ENCODE data around the gene ST13.
"Not testable (repeated sequence)": the region's sequence is repeated elsewhere in the genome, so short reads cannot be mapped to it uniquely, and the experiment has no call there.

ST13 gene

DNA sequence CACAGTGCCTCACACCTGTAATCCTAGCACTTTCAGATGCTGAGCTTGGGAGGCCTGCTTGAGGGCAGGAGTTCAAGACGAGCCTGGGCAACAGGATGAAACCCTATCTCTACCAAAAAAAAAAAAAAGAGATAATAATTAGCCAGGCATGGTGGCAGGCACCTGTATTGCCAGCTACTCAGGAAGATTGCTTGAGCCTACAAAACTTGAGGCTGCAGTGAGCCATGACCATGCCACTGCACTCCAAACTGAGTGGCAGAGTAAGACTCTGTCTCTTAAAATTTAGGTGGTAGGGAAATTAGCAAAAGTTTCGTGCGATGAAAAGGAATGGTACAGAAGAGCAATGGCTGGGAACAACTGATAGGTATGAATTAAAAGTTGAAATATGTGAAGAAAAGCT lies 18.0 kb downstream of the ST13 start:
- no peak for DNase-seq (ENCODE audit: low read depth)

DNA sequence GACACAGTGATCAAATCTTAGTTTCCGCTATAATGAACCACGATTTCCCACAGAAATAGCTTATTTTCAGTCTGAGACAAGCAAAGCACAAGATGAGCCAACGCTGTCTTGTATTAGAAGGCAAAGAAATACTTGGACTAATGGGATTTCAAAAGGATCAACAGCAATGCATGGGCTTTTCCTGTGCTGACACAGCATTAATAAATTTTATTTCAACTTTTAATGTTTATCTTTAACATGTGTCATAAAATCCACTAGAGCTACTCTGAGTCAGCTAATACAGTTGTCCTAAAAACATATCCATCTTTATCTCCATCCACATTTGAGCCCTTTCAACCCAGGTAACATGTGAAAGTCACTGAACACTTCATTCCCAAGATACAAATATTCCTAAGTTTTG lies 21.8 kb downstream of the ST13 start:
- no peak for DNase-seq (ENCODE audit: low read depth)

DNA sequence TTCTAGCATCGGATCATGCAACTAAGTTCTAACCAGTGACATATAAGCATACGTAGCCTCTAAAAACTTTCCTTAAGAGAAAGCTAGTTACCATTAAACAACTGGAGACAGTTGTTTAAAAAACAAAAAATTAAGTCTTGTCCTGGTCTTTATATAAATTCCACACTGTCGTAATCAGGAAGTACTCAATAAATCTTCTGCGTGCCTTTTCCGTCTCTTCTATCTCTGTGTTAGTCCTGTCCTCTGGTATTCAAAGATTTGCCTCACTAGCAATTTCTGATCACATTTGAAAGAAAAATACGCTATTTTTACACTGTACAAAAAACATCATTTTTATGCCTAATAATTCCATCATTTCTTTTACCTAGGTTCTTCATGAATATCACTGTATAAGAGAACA lies 27.3 kb downstream of the ST13 start:
- DNase-seq (ENCODE audit: low read depth): no peak

DNA sequence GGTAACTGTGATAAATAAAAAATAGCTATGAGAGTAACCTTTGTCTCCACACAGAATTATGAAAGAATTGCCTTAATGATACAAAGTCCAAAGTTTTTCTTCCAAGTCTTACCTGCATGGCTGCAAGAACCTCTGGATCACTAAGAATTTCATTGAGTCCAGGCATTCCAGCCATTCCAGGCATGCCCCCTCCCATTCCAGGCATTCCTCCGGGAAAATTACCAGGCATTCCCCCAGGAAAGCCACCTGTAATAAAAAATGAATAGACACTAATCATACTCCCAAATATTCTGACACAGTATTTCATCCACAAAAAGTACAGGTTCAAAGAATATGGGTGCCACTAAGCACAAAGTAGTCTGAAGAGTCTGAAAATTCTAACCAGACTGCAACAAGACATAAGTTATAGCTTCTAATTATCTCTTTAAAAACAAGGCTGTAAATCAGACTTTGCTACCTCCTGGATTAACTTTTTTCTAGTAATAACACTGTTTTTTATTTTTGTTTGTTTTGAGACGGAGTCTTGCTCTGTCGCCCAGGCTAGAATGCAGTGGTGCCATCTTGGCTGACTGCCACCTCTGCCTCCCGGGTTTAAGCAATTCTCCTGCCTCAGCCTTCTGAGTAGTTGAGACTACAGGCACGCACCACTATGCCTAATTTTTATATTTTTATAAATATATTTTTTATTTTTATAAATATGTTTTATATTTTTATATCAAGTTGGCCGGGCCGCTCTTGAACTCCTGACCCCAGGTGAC lies 29.3 kb downstream of the ST13 start:
- no peak for DNase-seq (ENCODE audit: low read depth)

DNA sequence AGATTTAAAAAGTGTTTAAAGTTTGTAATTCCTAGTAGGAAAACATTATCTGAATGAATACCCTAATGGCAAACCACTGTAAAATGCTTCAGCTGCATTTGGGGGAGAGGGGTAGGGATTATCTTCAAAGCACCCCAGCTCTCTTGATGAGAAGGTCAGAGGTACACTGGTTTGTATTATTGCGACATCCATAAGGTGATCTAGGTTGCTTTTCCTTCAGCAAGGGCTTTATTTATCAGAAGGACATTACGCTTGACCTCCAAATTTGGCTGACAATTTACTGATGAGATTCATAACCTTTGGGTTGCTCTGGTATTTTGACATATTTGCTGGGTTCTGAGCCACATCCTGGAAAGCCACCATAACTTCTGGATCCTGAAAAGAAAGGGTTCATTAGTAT lies 30.1 kb downstream of the ST13 start:
- not testable (repeated sequence) for DNase-seq (ENCODE audit: low read depth)

DNA sequence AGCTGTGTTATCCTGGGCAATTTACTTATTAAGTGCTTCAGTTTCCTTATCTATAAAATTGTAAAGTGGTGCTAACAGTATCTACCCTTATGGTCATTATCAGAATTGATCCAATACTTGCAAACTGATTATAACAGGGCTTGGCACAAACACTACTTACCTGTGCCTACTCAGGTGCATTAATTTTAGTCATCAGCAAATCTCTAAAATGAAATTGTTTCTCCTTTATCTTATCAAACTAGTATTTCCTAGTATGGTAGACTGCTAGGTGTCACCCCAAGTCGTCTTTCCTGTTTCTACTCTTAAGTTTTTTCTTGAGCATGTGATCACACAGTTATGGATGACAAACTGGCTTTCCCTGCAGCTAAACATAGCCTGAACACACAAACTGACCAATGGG lies 33.0 kb downstream of the ST13 start:
- no peak for DNase-seq (ENCODE audit: low read depth)

DNA sequence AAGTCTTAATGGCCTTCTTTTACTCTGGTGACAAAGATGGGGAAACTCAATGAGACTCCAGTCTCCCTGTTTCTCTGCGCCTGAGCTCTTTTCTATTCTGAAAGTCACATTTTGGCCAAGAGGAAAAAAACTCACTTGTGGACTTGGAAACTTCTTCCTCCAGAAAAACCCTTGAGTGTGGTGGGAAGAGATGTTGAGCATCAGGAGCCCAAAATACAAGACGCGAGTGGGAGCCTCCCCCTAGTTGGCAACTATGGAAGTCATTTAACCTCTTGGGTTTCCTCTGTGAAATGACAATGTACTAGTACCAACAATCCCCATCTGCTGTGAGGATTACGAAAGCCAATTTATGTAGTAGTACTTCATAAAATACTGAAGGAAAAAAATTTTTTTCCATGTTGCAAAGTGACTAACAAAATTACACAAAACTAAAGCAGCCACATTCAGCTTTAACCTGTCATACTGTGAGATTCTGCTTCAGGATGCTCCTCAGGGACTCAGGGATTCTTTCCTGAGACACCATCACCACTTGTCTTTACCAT lies 36.8 kb downstream of the ST13 start:
- no peak for DNase-seq (ENCODE audit: low read depth)

DNA sequence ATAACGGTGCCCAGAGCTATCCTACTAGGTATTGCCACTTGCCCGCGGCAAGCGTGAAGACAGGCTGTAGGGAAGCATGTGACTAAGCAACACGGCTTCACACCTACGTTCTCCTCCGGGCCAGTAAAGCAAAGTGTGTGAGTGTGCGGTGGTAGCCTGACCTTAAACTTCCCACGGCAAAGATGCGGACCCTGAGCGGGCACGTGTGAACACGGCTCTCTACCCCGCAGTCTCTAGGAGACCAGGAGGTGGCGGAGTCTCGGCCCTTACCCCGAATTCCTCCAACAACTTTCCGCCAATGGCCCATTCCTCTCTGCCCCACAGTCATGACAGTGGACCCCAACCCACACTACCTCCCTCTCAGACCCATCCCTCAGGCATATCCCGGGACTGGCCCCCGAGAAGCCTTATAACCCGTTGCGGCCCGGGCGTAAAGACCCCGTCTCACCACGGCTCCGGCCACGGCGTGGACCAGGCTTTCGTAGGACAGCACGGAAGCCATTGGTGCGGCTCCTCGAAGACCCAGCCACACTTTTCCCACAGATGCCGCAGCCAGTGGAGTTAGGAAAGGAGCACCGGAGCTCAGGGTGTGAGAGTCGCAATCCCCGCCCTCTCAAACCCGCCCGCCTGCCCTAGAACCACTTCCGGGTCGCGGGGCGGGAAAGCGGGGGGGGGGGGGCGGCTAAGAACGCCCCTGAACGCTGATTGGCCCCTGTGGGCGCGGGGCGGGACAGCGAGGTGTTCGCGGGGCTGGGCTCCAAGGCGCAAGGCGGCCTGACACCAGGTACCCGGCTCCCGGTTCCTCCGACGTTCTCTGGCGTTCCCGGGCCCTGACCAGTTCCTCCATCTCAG lies 37.5 kb downstream of the ST13 start, which contains the start of gene SLC25A17:
Gene SLC25A17 (minus strand): TSS at position 600 of the 852 bp plus-strand sequence. CDS start 98 bp downstream, at position 502.
- DNase-seq (ENCODE audit: low read depth): peak; percentile 83

DNA sequence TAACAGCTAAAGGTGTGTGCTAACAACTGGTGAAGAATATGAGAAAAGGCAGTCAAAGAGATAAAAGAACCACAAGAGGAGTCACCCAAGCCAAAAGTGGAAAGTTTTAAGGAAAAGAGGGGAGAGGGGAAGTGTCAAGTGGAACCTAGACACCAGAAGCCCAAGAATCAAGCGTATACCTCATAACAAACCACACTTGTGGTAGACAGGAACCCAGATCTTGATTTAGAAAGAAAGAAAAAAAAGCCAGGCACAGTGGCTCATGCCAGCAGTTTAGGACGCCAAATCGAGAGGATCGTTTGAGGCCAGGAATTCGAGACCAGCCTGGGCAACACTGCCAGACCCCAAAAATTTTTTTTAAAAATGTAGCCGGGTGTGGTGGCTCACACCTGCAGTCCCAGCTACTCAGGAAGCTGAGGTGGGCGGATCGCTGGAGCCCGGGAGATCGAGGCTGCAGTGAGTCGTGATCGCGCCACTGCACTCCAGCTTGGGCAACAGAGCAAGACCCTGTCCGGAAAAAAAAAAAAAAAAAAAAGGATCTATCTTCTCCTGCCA lies 38.2 kb downstream of the ST13 start:
- no peak for DNase-seq (ENCODE audit: low read depth)

DNA sequence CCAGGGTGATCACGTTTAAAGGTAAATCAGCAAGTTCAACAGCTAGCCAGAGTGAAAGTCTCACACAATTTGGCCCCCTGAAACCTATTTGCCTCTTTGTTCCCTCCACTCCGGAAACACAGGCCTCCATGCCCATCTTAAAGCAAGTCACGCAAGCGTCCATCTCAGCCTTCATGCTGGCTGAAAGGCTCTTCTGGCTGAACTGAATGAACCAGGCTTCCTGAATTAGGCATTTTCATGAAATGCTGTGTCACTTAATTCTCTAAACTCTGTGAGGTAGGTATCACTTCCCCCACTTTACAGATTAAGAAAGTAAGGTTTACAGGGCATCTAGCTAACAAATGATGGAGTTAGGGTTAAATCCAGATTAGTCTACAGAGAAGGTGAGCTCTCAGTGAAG lies 38.7 kb downstream of the ST13 start:
- no peak for DNase-seq (ENCODE audit: low read depth)

DNA sequence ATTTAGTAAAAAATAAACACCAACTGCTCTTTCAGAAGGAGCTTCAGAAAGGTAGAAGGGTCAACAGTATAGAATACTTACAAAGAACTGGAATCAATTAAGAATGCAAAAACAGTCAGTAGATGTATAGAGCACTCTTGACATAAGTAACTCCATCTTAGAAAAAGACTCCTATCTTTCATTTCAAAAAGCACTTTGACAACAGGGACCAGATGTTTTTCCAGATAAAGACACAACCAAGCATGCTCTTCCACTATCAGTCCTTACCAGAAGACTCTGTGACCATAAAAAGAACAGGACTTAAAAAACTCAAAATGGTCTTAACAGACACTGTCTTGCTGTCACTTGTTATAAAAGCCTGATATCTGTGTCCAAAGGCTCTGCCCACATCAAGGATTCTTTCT lies 42.5 kb downstream of the ST13 start:
- DNase-seq (ENCODE audit: low read depth): no peak

DNA sequence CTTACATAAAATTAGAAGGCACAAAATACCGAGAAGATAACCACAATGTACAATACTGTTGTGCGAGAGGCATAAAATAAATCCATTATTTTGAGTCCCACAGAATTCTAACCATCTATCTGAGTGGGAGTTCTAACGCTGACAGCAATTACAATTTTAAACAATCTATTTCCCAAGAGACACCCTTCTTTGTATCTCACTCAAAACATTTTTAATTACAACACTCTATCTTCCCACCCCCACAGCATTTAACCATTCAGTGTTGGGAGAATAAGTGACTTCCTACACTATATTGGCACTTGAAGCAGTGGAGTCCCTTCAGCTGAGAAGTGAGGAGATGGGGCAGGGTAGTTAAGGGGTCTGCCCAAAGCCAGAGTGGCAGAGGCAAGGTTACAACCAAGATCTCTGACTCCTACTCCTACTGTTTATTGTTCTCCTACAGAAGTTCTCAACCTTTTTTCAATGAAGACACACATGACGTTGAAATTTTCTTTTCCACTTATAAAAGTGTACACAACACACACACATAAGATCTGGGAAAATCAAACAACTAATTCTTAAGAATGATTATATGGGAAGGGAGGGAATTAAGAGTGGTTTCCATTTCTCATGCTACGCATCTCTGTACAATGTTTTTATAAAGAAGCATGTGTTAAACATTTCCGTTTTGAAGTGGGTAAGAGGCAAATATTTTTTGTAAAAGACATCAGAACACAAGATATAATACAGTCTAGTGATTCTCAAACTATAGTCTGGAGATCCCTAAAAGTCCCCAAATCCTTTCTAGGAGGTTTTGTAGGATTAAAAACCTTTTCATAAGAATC lies 48.2 kb downstream of the ST13 start:
- no peak for DNase-seq (ENCODE audit: low read depth)

DNA sequence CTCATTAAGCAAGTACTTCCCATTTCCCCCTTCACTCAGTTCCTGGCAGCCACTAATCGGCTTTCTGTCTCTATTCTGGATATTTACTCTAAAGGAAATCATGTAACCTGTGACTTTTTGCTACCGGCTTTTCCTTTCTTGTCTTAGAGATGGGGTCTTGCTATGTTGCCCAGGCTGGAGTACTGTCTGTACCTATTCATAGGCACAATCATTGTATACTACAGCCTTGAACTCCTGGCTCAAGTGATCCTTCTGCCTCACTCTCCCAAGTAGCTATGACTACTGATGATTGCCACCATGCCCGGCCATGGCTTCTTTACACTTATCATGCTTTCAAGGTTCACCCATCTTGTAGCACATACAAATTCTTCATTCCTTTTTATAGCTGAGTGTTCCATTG lies 49.7 kb downstream of the ST13 start:
- no peak for DNase-seq (ENCODE audit: low read depth)

DNA sequence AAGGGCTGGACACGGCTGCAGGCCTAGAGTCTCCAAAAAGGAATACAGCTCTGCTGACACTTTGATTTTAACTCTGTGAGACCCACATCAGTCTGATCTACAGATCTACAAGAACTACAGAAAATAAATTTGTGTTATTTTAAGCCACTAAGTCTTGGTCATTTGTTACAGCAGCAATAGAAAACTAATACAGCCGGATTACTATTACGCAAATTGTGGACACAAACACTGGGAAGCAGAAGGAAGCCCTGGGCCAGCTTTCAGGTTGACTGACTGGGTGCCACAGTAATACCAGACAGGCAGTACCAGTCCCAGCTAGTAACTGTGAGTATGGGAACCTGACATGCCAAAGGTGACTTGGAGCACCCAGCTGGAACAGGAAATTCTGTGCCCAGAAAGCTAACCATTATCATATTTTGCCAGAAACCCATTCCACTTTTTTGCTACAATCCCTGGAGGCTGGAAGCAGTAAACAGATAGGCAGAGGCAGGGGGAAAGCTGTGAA lies 50.7 kb downstream of the ST13 start:
- DNase-seq (ENCODE audit: low read depth): no peak

DNA sequence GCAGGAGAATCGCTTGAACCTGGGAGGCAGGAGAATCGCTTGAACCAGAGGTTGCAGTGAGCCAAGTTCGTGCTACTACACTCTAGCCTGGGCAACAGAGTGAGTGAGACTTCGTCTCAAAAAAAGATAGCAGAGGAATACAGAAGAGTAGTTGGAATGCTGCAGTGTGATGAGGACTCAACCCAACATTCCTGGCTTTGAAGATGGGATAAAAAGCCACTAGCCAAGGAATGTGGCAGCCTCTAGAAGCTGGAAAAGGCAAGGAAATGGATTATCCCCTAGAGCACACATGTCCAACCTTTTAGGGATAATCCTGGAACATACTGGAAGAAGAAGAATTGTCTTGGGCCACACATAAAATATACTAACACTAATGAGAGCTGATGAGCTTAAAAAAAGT lies 51.2 kb downstream of the ST13 start:
- no peak for DNase-seq (ENCODE audit: low read depth)

DNA sequence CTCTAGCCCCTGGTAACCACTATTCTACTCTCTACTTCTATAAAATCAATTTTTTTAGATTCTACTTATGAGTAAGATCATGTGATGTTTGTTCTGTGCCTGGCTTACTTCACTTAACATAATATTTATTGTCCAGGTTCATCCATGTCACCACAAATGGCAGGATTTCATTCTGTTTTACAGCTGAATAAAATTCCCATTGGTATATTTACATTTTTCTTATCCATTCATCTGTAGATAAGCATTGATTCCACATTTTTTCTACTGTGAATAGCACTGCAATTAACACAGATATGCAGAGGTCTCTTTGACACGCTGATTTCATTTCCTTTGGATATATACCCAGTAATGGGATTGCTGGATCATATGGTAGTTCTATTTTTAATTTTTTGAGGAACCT lies 53.1 kb downstream of the ST13 start:
- DNase-seq (ENCODE audit: low read depth): no peak

DNA sequence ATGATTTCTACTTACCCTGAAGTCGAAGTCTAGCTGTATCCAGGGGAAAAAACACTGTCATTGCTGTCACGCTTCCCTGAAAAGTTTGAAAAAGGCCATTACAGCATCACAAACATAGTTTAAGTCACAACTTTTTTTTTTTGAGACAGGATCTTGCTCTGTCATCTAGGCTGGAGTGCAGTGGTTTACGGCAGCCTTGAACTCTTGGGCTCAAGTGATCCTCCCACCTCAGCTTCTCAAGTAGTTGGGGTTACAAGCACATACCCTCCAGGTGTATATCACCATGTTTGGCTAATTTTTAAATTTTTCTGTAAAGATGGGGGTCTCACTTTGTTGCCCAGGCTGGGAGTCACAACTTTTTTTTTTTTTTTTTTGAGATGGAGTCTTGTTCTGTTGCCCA lies 57.4 kb downstream of the ST13 start:
- no peak for DNase-seq (ENCODE audit: low read depth)

DNA sequence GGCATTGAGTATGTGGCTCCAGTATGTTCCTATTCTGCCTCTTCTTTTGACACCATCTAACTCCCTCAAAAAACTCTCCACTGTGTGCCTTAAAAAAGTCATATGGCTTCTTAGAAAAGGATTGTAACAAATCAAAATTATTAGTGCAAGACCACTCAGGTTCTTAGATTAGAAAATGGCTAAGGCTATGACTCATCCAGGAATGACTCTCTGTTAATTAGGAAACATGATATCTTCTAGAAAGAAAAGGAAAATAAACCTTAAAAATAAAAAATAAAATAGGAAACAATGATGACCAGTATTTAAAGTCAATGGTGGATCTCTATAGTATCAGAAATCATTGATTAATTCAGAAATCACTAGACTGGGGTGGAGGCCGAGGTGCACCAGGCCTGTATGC lies 59.0 kb downstream of the ST13 start:
- no peak for DNase-seq (ENCODE audit: low read depth)

DNA sequence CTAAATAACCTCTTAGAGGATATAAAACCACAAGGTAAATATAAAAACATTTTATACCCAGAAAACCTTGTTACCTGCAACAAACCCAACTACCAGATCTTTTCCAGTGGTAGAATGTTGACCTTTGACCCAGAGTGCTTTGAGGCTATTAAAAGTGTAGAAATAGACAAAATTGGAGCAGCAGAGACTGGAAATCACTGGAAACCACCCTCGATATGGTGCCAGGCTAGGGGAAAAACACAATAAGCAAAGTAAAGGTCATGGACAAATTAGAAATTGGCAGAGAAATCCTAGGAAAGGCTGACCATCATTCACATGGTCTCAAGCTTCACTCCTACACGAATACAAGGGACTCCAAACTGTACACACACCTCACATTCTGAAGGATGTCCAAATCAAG lies 64.0 kb downstream of the ST13 start:
- no peak for DNase-seq (ENCODE audit: low read depth)

DNA sequence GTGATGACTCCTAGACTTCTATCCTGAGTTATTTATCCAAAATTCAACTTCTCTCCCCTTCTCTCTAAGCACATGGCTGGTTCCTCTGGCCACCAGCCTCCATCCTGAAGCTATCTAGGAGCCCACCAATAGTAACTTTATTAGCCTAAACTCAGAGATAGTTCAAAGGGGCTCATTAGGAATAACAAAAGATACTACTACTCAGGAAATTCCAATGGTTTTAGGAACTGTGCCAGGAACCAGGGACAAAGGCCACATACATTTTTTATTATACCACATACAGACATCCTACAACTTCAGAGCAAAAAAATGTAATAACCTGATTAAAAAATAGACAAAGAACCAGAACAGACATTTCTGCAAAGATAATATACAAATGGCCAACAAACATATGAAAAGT lies 65.2 kb downstream of the ST13 start:
- no peak for DNase-seq (ENCODE audit: low read depth)

DNA sequence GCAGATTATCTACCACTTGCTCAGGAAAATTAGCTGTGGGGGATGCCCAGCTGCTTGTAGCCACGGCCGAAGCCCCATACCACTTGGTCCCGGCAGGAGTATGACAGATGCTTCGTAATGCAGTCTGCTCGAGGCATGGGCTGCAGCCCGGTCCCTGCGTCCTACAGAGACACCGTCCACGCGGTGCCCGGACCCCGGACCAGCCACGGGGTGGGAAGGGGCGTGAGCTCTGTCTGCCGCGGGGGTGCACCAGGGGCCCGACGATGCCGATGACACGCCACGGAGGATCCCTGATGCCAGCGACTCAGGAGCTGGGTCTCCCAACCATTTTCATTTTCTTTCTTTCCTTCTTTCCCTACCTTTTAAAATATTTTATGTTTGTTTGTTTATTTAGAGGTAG lies 67.3 kb downstream of the ST13 start:
- no peak for DNase-seq (ENCODE audit: low read depth)

DNA sequence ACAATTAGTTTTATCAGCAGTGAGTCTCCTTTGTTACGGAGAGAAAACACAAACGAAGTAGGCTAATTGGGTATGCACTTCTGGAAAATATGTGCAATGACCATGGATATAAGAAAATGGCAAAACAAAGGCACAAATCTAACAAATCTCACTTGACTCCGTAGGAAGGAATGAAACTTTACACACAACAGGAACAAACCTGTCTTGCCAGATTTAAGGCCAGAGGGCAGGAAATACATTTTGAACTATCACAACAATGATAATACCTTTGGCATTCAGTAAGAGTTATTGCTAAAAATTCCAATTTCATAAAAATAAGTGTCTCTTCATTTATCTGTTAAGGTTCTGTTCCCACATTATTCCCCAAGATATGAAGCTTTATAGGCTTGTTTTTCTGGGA lies 73.9 kb downstream of the ST13 start:
- DNase-seq (ENCODE audit: low read depth): no peak

All from stimulated activated CD8-positive, alpha-beta memory T cell treated with anti-CD3 and anti-CD28 coated beads, Interleukin-12 subunit alpha, Interleukin-12 subunit beta, amount 100 ng/mL, for 4 hours (primary cell).